Thymus (tissue), 11 donors: ENCODE results near the gene FAM237B. TPM values are rescaled to one million over a fixed set of nuclear protein-coding genes. Genes with fewer than 3 reads are reported as not detected.

Experiments
- DNase-seq, 9 donors: peaks; one replicate each; pipeline ENCODE4 v3.0.0-alpha.2; 2013; ENCODE audit warnings: low spot score in 9 of 9, low read depth in 6 of 9, missing footprints in 1 of 9
- H3K27ac ChIP-seq, 2 donors: one replicate each; pipeline ENCODE4 v1.5.1; 2013; ENCODE audit warnings: control low read depth in 1 of 2, low read depth in 1 of 2, low read length in 1 of 2, mild to moderate bottlenecking in 1 of 2, moderate library complexity in 1 of 2
- H3K27me3 ChIP-seq, 2 donors: one replicate each; pipeline ENCODE4 v1.5.1; 2013; ENCODE audit warnings: low read length in 1 of 2; ENCODE audit not compliant: control insufficient read depth in 2 of 2, insufficient read depth in 1 of 2
- H3K36me3 ChIP-seq, 2 donors: one replicate each; pipeline ENCODE4 v1.5.1; 2013; ENCODE audit warnings: low read length in 1 of 2, mild to moderate bottlenecking in 1 of 2, moderate library complexity in 1 of 2; ENCODE audit not compliant: control insufficient read depth in 2 of 2, insufficient read depth in 2 of 2
- H3K4me1 ChIP-seq, 2 donors: one replicate each; pipeline ENCODE4 v1.5.1; 2013; ENCODE audit warnings: low read length in 2 of 2; ENCODE audit not compliant: control insufficient read depth in 2 of 2, insufficient read depth in 2 of 2
- H3K4me3 ChIP-seq, 2 donors: one replicate each; pipeline ENCODE4 v1.5.1; 2013; ENCODE audit warnings: low read length in 2 of 2, control low read depth in 1 of 2, mild to moderate bottlenecking in 1 of 2
- H3K9me3 ChIP-seq, 2 donors: one replicate each; pipeline ENCODE4 v1.5.1; 2013; ENCODE audit warnings: low read length in 1 of 2, mild to moderate bottlenecking in 1 of 2; ENCODE audit not compliant: control insufficient read depth in 2 of 2, insufficient read depth in 1 of 2
- WGBS: extraction: QIAGEN DNeasy Blood & Tissue Kit; methylation state at CpG from one replicate; pipeline ENCODE4 v1.1.7; 2013; 5-methylcytosine and 5-hydroxymethylcytosine counted together
- polyA plus RNA-seq: library from polyadenylated mRNA; stranded (reverse); fragments of 200-250 nt; gene quantifications from one replicate; pipeline ENCODE4 v1.2.3, GENCODE V29; 2013
- total RNA-seq: library from RNA; stranded (reverse); fragments of 120-200 nt; gene quantifications from one replicate; pipeline ENCODE4 v1.2.4, GENCODE V29; 2013
- donor health status: healthy.

FAM237B gene
- total and polyA plus RNA-seq, 2 donors, result not detected

GRCh38 chr7:90270431-90271178 is 50.5 kb downstream of the FAM237B start:
- Histone ChIP-seq H3K9me3 (no peaks in the 10 kb centered on the region), H3K4me3 (no peak overlapping the region), H3K27ac (no peak overlapping the region), H3K4me1 (no peaks in the 10 kb centered on the region), H3K27me3 (no peaks in the 10 kb centered on the region), H3K36me3 (no peaks in the 10 kb centered on the region)
- no peak for DNase-seq
- 92% methylated on average over 2 of the region's 2 CpGs for WGBS

GRCh38 chr7:90269163-90269562 is 51.9 kb downstream of the FAM237B start:
- H3K27ac ChIP-seq, result no peak overlapping the region
- H3K4me1 ChIP-seq, result no peaks in the 10 kb centered on the region
- H3K9me3 ChIP-seq, result no peaks in the 10 kb centered on the region
- no peaks in the 10 kb centered on the region for H3K36me3 ChIP-seq
- H3K27me3 ChIP-seq, result no peaks in the 10 kb centered on the region
- no peak for DNase-seq
- WGBS, result 92% methylated on average over 1 of the region's 1 CpG
- H3K4me3 ChIP-seq, result no peak overlapping the region

DNA sequence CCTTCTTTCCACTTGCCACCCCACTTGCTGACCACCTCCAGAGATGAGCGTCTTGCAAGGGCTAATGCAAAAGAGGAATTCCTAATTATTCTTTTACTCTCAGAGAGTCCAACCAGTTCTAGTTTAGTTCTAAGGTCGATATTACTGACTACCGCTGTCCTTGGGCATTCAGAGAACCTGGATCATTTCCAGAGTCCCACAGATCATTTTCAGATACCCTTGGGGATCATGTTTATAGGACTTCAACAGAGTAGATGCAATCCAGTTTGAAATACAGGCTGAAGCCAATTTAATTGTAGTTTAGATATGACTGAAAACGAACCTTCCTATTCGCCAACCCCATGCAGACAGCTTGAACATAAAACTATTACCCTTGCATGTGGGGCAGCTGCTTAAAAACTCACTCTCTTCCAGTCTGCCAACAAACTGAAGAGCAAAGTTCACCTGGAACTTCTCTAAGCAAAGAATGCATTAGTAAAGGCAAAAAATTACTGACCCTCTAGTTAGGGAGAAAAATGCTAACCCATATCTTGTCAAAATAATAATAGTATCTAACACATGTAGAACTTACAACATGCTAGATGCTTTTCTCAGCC is 53.7 kb downstream of the FAM237B start:
- no peak overlapping the region for H3K27ac ChIP-seq
- H3K27me3 ChIP-seq, result no peaks in the 10 kb centered on the region
- 91% methylated on average over 5 of the region's 5 CpGs for WGBS

GRCh38 chr7:90266808-90267207 is 54.3 kb downstream of the FAM237B start:
- H3K4me1 ChIP-seq, result no peaks in the 10 kb centered on the region
- no peak for DNase-seq
- H3K4me3 ChIP-seq, result no peak overlapping the region
- H3K9me3 ChIP-seq, result no peaks in the 10 kb centered on the region
- no peaks in the 10 kb centered on the region for H3K36me3 ChIP-seq
- H3K27me3 ChIP-seq, result no peaks in the 10 kb centered on the region
- no peak overlapping the region for H3K27ac ChIP-seq
- 80% methylated on average over 3 of the region's 3 CpGs for WGBS

More for the DNA sequence above, 53.7 kb downstream of the FAM237B start:
- Histone ChIP-seq H3K36me3 (no peaks in the 10 kb centered on the region), H3K9me3 (no peaks in the 10 kb centered on the region), H3K4me1 (no peaks in the 10 kb centered on the region), H3K4me3 (no peak overlapping the region)
- DNase-seq, result no peak

Other genes starting within 250 kb of the FAM237B start
- 0.33 TPM for gene STEAP1, start 166.8 kb downstream of the FAM237B start, total RNA-seq
- gene STEAP1, start 166.8 kb downstream of the FAM237B start, polyA plus RNA-seq, result 3.8 TPM
- 3.4 TPM for gene STEAP2, start 109.6 kb downstream of the FAM237B start, total RNA-seq
- gene STEAP2, start 109.6 kb downstream of the FAM237B start, polyA plus RNA-seq, result 11.4 TPM
- gene CFAP69, start 76.1 kb downstream of the FAM237B start, total RNA-seq, result 0.47 TPM
- gene CFAP69, start 76.1 kb downstream of the FAM237B start, polyA plus RNA-seq, result 3.8 TPM
- gene GTPBP10, start 25.4 kb upstream of the FAM237B start, total RNA-seq, result 27.4 TPM
- gene GTPBP10, start 25.4 kb upstream of the FAM237B start, polyA plus RNA-seq, result 38.6 TPM
- 8.1 TPM for gene CLDN12, start 82.2 kb upstream of the FAM237B start, total RNA-seq
- 12.7 TPM for gene CLDN12, start 82.2 kb upstream of the FAM237B start, polyA plus RNA-seq
- gene PTTG1IP2, start 148.3 kb upstream of the FAM237B start, total RNA-seq, result not detected
- not detected for gene PTTG1IP2, start 148.3 kb upstream of the FAM237B start, polyA plus RNA-seq